GM19324 (cell line): ENCODE measurements around the gene SESTD1.
"Not testable (repeated sequence)": the region's sequence is repeated elsewhere in the genome, so short reads cannot be mapped to it uniquely, and the experiment has no call there.

Source experiments
- ATAC-seq: cut with Tn5 transposase; IDR thresholded peaks from one replicate; pipeline ENCODE4 v1.9.1; 2021; ENCODE audit warnings: mild to moderate bottlenecking, moderate library complexity; ENCODE audit not compliant: unreplicated experiment, low FRiP score

Gene SESTD1

DNA sequence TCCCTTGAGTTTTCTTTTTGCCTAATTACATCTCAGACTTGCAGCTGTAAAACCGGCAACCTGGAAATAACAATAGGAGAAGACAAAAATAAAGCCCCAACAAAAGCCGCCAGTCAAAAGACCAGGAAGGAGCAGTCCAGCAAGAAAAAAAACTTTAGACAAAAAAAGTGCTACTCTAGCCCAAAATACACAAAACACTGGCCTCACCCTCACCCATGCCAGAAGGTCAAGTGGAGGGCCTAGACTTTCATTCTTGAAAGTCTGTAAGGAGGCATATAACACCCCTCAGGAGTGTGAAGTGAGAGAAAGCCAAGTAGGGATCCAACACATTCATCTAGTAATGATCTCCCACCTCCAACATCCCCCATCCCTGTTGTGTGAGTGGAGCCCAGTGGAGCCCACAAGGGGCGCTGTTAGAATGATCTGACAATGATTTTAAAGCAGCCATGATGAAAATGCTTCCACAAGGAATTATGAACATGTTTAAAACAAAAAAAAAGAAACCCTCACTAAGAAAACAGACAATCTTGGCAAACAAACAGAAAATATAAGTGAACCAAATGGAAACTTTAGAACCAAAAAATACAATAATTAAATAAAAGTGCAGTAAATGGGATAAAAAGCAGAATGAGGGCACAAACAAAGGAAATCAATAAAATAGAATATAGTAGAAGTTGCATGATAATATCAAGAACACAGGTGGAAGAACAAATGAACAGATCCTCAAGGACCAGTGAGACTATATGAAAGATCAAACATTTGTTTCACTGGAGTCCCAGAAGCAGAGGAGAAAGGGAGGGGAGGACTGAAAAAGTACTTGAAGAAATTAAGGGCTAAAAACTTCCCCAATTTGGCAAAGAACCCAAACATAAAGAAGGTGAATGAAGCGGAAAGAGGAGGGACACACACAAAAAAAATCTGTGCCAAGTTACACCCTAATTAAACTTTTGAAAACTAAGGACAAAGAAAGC, 23.9 kb downstream of the SESTD1 start:
- ATAC-seq: no peak

DNA sequence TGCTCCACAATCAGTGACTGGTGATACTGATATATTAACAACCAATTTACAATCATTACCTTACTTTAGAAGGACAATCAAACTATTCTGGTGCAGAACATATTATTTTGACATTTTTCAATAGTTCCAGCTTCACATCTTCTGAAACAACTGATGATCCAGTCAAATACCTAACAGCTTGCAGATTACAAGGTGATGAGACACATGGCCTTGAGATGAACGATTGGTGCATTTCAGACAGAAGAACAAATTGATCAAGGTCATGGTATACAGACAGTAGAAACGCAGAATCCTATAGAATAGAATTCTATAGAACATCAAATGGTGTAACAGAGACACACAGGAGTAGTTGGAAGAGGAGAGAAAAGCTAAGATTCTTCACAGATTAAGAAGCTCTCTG, 24.8 kb downstream of the SESTD1 start:
- no peak for ATAC-seq

DNA sequence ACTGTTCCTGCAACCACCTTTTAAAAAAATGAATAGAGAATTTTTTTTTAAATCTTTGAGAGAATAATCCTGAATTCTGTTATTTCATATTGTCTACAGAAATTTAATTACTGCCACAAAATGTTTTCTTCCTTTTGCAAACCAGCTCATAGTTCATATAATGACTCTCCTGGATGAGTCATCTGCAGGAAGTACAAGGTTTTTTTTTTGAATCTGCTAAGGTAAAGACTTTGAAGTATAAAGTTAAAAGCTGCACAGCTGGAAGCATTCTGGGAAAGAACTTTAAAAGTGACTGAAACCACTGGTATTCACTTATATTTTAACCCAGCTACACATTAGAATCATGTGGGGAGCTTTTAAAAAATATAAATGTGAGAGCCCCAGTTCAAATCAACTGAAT, 25.4 kb downstream of the SESTD1 start:
- no peak for ATAC-seq

DNA sequence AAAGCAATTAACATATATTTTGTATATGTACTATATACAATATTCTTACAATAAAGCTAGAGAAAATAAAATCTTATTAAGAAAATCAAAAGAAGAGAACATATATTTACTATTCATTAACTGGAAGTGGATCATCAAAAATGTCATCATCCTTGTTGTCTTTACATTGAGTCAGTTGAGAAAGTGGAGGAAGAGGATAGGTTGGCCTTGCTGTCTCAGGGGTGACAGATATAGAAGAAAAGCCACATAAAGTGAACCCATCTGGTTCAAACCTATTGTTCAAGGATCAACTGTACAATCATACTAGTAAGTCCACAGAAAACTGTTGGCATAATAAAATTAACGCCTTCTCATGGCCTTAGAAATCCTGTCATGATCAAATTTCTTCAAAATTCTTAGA, 26.6 kb downstream of the SESTD1 start:
- no peak for ATAC-seq

DNA sequence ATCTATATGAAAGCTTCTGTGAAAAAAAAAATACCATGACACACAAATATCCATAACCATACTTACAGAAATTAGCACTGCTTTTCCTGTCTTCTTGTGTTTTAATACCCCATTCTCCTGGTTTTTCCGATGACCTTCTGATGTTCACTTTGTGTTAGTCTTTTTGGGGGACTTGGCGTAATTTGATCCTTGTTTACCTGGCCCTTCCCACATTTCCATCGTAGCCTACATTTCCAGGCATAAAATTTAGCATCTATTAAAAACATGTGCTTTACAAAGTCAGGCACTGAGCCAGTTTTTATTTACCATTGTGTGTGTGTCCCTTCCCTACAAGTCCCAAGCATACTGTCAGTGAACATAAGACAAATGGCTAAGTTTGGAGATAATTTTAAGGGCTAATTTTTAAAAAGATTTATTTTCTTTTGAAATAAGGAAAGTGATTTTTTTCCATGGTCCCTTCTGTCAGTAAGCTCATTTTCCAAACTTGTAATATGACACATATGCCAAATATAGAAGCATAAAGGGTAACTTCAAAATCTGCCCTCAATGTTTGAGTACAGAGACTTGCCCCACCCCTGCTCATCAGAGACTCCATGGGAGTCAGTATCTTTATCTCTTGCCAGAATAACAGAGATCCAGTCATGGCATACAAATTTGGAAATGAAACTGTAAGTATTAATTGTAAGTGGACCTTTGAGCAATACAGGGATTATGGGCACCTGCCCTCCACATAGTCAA, 27.3 kb downstream of the SESTD1 start:
- ATAC-seq: no peak

DNA sequence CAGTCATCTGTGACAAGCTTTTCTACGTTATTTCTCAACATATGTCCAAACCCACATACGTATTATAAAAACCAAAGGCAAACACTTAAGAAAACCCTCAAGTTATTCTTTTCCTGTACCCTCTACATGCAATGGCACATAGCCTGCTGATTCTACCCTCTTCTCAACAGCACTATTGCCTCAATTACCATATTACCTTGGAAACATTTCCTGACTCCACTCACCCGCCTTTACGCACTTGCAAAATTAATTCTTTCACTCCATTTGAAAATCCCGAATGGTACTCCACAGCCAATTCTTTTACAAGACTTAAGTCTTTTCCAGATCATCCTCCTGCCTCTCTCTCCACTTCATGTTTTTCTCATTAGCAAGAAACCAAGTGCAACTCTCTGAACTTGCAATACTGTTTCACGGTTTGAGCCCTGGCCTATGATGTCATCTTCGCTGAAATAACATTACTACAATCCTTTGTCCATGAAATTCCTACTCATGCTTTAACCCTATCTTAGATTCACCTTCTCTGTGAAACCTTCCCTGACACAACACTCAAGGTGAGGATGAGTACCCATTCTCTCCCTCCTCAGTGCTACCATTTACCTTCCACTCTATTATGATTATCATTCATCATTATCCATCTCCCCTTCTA, 29.0 kb downstream of the SESTD1 start:
- ATAC-seq: no peak

DNA sequence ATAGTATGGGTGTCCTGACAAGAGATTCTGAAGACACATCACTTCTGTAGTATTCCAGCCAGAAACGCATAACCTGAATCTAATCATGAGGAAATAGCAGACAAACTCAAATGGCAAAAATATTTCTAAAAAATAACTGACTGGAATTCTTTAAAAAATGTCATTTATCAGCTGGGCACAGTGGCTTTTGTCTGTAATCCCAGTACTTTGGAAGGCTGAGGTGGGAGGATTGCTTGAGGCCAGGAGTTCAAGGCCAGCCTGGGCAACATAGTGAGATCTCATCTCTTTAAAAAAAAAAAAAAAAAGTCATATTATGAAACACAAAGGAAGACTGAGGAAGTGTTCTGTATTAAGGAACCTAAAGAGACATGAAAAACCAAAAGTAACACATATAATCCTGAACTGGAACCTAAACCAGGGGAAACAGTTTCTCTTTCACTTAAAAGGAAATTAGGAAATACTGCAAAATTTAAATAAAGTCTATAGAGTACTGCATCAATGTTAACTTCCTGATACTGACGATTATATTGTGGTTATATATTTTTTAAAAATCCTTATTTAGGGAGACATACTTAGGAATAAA, 29.9 kb downstream of the SESTD1 start:
- no peak for ATAC-seq

DNA sequence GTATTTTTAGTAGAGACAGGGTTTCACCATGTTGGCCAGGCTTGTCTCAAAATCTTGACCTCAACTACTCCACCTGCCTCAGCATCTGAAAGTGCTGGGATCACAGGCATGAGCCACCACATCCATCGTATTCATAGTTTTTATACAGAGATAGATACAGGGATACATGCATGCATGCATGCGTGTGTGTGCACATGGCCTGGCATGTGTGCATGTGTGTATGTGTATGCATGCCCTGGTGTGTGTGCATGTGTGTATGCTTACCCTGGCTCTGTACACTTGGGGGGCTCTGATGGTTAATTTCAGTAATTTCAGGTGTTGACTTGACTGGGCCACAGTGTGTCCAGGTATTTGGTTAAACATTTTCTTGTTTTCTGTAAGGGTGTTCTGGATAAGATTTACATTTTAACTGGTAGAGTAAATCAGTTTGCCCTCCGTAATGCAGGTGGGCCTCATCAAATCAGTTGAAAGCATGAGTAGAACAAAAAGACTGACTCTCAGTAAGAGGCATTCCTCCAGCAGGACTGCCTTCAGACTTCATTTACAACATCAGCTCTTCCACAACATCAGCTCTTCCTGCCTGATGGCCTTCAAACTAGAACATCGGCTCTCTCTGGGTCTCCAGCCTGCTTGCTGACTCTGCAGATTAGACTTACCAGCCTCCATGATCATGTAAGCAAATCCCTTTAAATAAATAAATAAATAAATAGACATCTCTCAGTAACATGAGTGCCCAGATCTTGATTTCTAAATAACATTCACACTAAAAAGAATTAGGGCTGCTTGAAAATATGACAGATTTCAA, 30.8 kb downstream of the SESTD1 start:
- ATAC-seq: no peak

DNA sequence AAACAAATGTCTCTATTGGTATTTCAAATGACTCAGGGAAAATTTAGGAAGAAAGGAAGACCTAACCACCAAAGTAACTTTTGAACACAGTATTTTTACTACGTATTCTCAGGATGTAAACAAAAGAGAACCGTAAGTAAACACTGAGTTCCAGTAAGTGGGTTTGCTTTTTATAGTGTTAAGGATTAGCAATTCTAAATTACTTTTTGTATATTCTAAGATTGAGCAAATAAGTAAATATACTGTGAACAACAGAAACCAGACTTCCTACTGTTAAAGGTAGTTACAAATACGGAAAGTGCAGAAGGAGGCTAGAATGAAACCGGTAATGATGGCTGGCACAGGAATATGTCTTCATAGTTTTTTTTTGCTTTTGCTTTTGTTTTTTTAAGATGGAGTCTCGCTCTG, 31.5 kb downstream of the SESTD1 start:
- ATAC-seq: no peak

DNA sequence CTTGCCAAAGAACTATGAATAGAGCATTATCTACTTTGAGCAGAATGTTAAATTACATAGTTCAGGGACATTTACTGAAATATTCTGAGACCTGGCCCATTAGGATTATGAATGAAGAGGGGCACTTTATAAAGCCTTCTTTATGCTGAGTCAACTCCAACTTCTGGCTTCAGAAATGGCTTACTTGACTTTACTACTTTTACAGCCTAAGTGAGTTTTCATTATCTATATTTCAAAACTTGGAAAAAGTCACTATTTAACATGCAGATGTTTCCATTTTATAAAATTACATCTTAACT, 37.7 kb downstream of the SESTD1 start:
- ATAC-seq: no peak

DNA sequence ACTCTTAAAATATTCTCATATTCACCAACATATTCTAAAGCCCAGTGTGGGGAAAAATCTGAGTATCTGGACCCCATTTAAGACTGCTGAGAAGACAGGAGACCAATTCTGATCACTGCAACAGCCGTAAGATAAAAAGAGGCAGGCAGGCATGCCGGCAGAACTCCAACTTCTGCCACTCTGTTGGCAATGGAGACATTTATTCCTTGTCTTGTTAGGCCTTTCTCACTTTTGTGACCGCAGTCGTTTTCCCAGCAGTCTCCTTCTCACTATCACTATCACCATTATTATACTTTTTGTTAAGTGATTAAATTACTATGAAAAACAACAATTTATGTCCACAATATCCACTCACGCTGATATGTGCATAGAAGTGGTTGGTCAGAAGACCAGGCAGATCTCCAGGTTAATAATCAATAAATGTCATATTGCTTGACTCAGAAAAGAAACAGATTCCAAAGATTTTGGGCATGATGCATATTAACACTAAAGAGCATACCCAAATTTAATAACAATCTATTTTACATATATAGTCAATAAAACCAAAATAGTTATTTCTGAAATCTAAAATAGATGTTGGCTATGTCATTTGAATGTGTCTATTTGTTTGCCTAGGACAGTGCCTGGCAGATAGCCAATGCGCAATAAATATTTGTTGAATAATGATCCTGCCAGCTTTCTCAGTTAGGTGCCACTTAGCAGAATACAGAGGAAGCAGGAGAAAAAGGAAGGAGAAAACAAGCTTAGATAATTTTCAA, 38.2 kb downstream of the SESTD1 start:
- ATAC-seq: no peak

DNA sequence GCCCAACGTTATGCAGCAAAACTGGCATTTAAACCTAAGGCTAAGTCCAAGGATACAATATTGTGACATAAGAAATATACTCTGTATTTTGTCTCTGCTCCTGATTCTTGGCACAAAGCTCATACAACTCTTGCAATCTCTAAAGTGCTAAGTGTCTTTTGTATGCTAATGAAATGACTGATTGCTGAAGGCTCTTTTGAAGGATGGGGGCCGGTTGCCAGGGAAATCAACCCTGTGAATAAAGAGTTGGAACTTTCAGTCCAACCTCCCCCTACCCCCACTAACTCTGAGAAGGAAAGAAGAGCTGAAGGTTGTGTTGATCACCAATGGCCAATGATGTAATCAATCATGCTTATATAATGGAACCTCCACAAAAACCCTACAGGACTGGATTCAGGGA, 40.3 kb downstream of the SESTD1 start:
- ATAC-seq: no peak

DNA sequence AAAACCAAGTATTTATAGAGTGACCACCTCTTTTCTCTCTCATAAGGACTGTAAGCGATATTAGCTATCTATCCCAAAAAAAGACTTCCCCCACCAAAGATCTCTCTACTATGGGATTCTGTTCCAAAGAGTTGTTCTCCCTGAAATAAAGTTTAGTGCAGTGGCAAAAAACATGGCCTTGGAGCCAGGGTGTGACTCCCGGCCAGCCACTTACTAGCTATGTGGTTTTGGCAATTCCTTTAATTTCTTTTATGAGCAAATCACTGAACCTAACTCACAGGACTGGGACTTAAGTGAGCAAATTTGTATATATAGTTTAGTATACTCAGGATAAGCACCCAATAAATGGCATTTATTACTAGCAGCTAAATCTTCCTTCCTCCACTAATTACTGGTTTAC, 42.6 kb downstream of the SESTD1 start:
- ATAC-seq: no peak

DNA sequence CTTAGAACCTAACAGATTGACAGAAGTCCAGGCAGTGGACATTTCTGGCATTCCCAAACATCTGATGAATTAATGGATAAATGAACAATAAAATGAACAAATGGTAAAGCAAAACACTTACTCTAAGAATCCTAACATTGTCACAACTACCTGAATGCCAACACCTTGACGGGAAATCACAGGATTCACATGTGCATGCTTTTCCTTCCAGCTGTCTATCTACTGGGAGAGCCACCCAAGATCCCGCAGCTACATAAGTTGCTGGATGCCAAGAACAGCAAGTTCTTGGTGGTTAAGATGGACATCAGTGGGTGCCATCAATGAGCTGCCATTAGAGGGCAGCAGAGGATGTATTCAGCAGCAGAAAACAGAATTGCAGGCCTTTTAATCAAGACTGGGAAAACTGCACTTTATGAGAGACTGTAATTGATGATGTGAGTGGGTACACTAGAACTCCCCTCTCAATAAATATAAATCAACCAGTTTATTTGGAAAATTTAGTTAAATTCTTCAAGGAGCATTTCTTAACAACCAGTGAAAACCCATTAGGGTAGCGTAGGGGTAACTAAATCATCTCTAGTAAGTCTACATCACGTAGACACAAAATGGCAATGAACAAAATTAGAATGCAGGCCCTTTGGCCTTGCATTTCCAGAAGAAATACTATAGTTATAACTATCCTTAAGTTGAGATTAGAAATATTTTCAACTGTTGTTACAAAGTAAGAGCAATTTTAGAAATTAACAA, 45.6 kb downstream of the SESTD1 start:
- ATAC-seq: peak; percentile 65

DNA sequence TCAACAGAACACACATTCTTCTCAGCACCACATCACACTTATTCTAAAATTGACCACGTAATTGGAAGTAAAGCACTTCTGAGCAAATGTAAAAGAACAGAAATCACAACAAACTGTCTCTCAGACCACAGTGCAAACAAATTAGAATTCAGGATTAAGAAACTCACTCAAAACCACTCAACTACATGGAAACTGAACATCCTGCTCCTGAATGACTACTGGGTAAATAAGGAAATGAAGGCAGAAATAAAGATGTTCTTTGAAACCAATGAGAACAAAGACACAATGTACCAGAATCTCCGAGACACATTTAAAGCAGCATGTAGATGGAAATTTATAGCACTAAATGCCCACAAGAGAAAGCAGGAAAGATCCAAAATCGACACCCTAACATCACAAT, 50.0 kb downstream of the SESTD1 start:
- ATAC-seq: not testable (repeated sequence)

DNA sequence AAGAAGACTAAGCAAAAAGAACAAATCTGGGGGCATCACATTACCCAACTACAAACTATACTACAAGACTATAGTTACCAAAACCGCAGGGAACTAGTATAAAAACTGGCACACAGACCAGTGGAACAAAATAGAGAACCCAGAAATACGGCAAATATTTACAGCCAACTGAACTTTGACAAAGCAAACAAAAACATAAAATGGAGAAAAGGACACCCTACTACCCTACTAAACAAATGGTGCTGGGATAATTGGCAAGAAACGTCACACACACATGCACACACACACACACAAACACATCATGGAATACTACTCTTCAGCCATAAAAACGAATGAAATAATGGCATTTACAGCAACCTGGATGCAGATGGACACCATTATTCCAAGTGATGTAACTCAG, 53.3 kb downstream of the SESTD1 start:
- ATAC-seq: no peak

DNA sequence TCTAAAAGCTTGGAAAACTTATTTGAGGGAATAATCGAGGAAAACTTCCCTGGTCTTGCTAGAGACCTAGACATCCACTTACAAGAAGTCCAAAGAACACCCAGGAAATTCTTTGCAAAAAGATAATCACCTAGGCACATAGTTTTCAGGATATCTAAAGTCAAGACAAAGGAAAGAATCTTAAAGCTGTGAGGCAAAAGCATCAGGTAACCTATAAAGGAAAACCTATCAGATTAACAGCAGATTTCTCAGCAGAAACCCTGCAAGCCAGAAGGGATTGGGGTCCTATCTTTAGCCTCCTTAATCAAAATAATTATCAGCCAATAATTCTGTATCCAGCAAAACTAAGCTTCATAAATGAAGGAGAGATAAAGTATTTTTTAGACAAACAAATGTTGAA, 56.4 kb downstream of the SESTD1 start:
- not testable (repeated sequence) for ATAC-seq

DNA sequence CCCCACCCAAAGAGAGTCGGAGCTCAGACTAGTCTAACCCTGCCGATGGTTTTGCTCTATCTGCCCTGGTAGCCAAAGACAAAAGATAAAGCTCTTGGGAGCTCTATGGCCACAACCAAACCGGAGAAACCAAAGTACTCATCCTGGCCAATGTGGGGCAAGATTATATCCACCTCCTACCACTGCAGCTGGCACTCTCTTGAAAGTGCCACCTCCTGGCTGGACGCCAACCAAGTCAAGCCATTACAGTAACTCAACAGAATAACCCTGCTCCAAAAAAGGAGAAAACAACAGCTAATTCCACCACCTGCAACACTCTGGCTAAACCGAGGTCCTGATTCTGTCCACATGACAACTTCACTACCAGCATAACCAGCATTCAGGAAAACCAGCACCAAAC, 57.6 kb downstream of the SESTD1 start:
- no peak for ATAC-seq

DNA sequence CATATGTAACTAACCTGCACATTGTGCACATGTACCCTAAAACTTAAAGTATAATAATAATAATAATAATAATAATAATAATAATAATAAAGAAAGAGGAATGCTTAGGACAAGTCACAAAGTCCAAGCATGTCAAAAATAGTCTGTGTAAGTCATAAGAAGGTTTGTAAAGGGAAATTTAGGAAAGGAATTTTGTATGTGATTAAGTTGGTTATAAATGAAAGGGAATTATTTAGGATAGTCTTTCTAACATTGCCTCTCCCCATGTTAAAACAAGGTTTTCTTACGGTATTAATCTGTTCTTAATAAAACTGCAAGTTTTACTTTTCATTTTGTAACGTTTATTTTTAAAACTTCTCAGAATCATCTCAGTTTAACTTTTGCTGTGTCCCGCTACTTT, 62.8 kb downstream of the SESTD1 start:
- no peak for ATAC-seq
